K562 (cell line): ENCODE data around the gene LAMA3. TPM values are rescaled to one million over a fixed set of nuclear protein-coding genes. Genes with fewer than 3 reads are reported as not detected.

Experiments used
- ATAC-seq: fragments of 200-7000 bp; cut with Tn5 transposase; 3 replicates; pipeline ENCODE4 v1.9.1; 2020; ENCODE audit warnings: moderate library complexity
- BruUV-seq: library from RNA; stranded (reverse); fragments of 400-500 nt; replicated peaks from 2 replicates; lab custom pipeline; 2021; lab: Mats Ljungman, UMichigan
- CTCF ChIA-PET: fragments of 300-600 bp; formaldehyde crosslinking; extraction: SDS; loops from one replicate; lab custom pipeline; 2021; ENCODE audit warnings: low intra/inter-chr PET ratio; lab: Yijun Ruan, JAX
- POLR2A ChIA-PET: fragments of 300-600, 350-650 bp; sonication (Branson Sonifier 250); formaldehyde crosslinking; extraction: SDS; loops from one replicate; lab custom pipeline; 2021; ENCODE audit warnings: antibody characterized with exemption, inconsistent platforms; lab: Yijun Ruan, JAX
- DNase-seq, 4 experiments: peaks; one replicate each; pipeline versions ENCODE4 v3.0.0 to v3.0.0-alpha.2; 2011 to 2018; ENCODE audit warnings: low spot score in 3 of 4, mixed read lengths in 3 of 4; ENCODE audit errors: extremely low read depth in 1 of 4
- FAIRE-seq: peaks from 2 replicates; lab custom pipeline; 2011; peaks lifted over from hg19 to GRCh38; lab: Jason Lieb, UNC
- H2AFZ ChIP-seq: 2 replicates; pipeline ENCODE4 v1.6.0; 2011; ENCODE audit warnings: low read depth, low read length, control low read depth, inconsistent platforms
- H3K27ac ChIP-seq: fragments of 200-600 bp; 3 replicates; pipeline ENCODE4 v1.8.0; 2011; ENCODE audit warnings: low read depth, mild to moderate bottlenecking, control low read depth, inconsistent platforms, low read length, moderate library complexity, mixed read lengths; ENCODE audit errors: extremely low read depth
- H3K27me3 ChIP-seq, 2 experiments: fragments of 300-600 bp in 1 of 2; 2 replicates in 1 of 2; 3 replicates in 1 of 2; pipeline versions ENCODE4 v1.6.0 to v1.8.0; 2011; ENCODE audit warnings: inconsistent platforms in 2 of 2, low read length in 2 of 2, mild to moderate bottlenecking in 1 of 2, mixed read lengths in 1 of 2, moderate library complexity in 1 of 2; ENCODE audit not compliant: control insufficient read depth in 2 of 2, insufficient read depth in 2 of 2
- H3K36me3 ChIP-seq: fragments of 300-600 bp; 3 replicates; pipeline ENCODE4 v1.8.0; 2011; ENCODE audit warnings: mild to moderate bottlenecking, low read length, inconsistent platforms; ENCODE audit not compliant: control insufficient read depth, insufficient read depth
- H3K4me1 ChIP-seq, 2 experiments: fragments of 200-600 bp in 1 of 2; replicated peaks in 1 of 2; 2 replicates in 1 of 2; 3 replicates in 1 of 2; pipeline versions ENCODE4 v1.5.1 to v1.8.0; 2011; ENCODE audit warnings: inconsistent platforms in 2 of 2, low read length in 2 of 2, mild to moderate bottlenecking in 1 of 2, mixed read lengths in 1 of 2, moderate library complexity in 1 of 2; ENCODE audit not compliant: control insufficient read depth in 2 of 2, insufficient read depth in 2 of 2
- H3K4me2 ChIP-seq: 2 replicates; pipeline ENCODE4 v1.6.1; 2011; ENCODE audit warnings: low read length, control low read depth, inconsistent platforms, mixed read lengths; ENCODE audit not compliant: insufficient read depth
- H3K4me3 ChIP-seq: fragments of 200-600 bp; sonication (generic), shearing (Covaris generic); 2 replicates; pipeline ENCODE4 v1.5.1; 2016; ENCODE audit warnings: control low read depth, inconsistent platforms
- H3K79me2 ChIP-seq: fragments of 200-600 bp; 3 replicates; pipeline ENCODE4 v1.8.0; 2011; ENCODE audit warnings: low read length, inconsistent platforms; ENCODE audit not compliant: control insufficient read depth, insufficient read depth
- H3K9ac ChIP-seq, 2 experiments: 2 replicates each; pipeline versions ENCODE4 v1.6.0 to v1.6.1; 2011; ENCODE audit warnings: low read depth in 2 of 2, low read length in 2 of 2, control low read depth in 1 of 2, inconsistent platforms in 1 of 2, mild to moderate bottlenecking in 1 of 2, mixed read lengths in 1 of 2; ENCODE audit not compliant: insufficient read depth in 1 of 2
- H3K9me1 ChIP-seq: one replicate; pipeline ENCODE4 v1.6.0; 2011; ENCODE audit warnings: inconsistent platforms, mild to moderate bottlenecking, low read length, moderate library complexity; ENCODE audit not compliant: control insufficient read depth, insufficient read depth
- H3K9me3 ChIP-seq: replicated peaks from 2 replicates; pipeline ENCODE4 v1.5.1; 2011; ENCODE audit warnings: low read depth, low read length, inconsistent platforms; ENCODE audit not compliant: control insufficient read depth, insufficient read depth
- H4K20me1 ChIP-seq: replicated peaks from 2 replicates; pipeline ENCODE4 v1.6.1; 2011; ENCODE audit warnings: low read length, inconsistent platforms, mixed read lengths; ENCODE audit not compliant: control insufficient read depth, insufficient read depth
- CBFB ChIP-seq: sonication (generic); formaldehyde crosslinking; IDR thresholded peaks from 2 replicates; pipeline ENCODE4 v1.4.0; 2020; ENCODE audit warnings: mild to moderate bottlenecking, missing genetic modification reagents
- FOXA1 ChIP-seq: fragments of 450-650 bp; IDR thresholded peaks from 2 replicates; pipeline ENCODE4 v1.6.1; 2016; ENCODE audit warnings: mild to moderate bottlenecking, borderline replicate concordance
- HNRNPL ChIP-seq: fragments of 200-400 bp; formaldehyde crosslinking; IDR thresholded peaks from 2 replicates; pipeline ENCODE4 v1.6.1; 2017; ENCODE audit warnings: low read depth, mild to moderate bottlenecking, low read length
- KHSRP ChIP-seq: fragments of 450-650 bp; IDR thresholded peaks from 2 replicates; pipeline ENCODE4 v1.6.1; 2017
- NR2C1 ChIP-seq, 2 experiments: fragments of 450-650 bp; IDR thresholded peaks; 2 replicates each; pipeline ENCODE4 v1.6.1; 2017; ENCODE audit warnings: mild to moderate bottlenecking in 2 of 2, antibody characterized with exemption in 1 of 2, inconsistent platforms in 1 of 2, missing compliant biosample characterization in 1 of 2, missing genetic modification characterization in 1 of 2
- SMARCB1 ChIP-seq: IDR thresholded peaks from 2 replicates; pipeline ENCODE4 v1.6.1; 2011; ENCODE audit warnings: improper control_type of control experiment, low read depth; ENCODE audit not compliant: insufficient read length
- SRSF9 ChIP-seq: fragments of 200-400 bp; formaldehyde crosslinking; IDR thresholded peaks from 2 replicates; pipeline ENCODE4 v1.6.1; 2017; ENCODE audit warnings: low read depth, low read length, borderline replicate concordance
- WGBS: fragments of 100-300 bp; shearing (Covaris generic); methylation state at CpG from one replicate; pipeline ENCODE4 v1.1.6; 2016; ENCODE audit warnings: low coverage, mixed read lengths; ENCODE audit not compliant: insufficient coverage; ENCODE audit errors: missing lambda C conversion rate; 5-methylcytosine and 5-hydroxymethylcytosine counted together
- in situ Hi-C: fragments of 300-500 bp; cut with MboI; formaldehyde crosslinking; loops from 4 replicates; pipeline ENCODE4 v1.15.0; 2018; ENCODE audit warnings: inconsistent platforms, mixed read lengths
- intact Hi-C: fragments of 100-400 bp; cut with micrococcal nuclease; formaldehyde crosslinking; loops from 2 replicates; pipeline ENCODE4 v1.14.2; 2022
- polyA plus RNA-seq, 8 experiments: library from polyadenylated mRNA; depleted of rRNA in 4 of 8; stranded (reverse) in 5 of 8; unstranded in 3 of 8; fragments of >200 nt; fragmentation: Nextera tagmentation in 2 of 8; fragmentation: Illumina TruSeq in 1 of 8; extraction: Ambion mirVana in 2 of 8; extraction: Trizol in 1 of 8; gene quantifications; 2 replicates each; pipeline versions ENCODE4 v1.2.1 to v1.2.3, GENCODE V29; 2011 to 2014; ENCODE audit warnings: inconsistent platforms in 1 of 8, missing spikeins in 1 of 8
- total RNA-seq, 7 experiments: library from RNA; depleted of rRNA in 6 of 7; stranded (reverse); fragments of >200 nt in 6 of 7; fragmentation: Illumina TruSeq in 2 of 7; extraction: Trizol in 2 of 7; gene quantifications; 2 replicates each; pipeline versions ENCODE4 v1.2.1 to v1.2.3, GENCODE V29; 2011 to 2021; ENCODE audit warnings: low replicate concordance in 1 of 7
- TF ChIP-seq, protein P1 (sequence below): fragments of 250-450 bp; sonication (Bioruptor Pico); IDR thresholded peaks from 2 replicates; pipeline ENCODE4 v1.5.0; 2021; ENCODE audit warnings: mild to moderate bottlenecking, borderline replicate concordance
- TF ChIP-seq, protein P2 (sequence below): fragments of 250-450 bp; sonication (Bioruptor Pico); IDR thresholded peaks from 2 replicates; pipeline ENCODE4 v1.6.1; 2021; ENCODE audit warnings: mild to moderate bottlenecking
- TF ChIP-seq, protein P3 (sequence below): sonication (generic); formaldehyde crosslinking; IDR thresholded peaks from 2 replicates; pipeline ENCODE4 v1.8.1; 2023; ENCODE audit warnings: mild to moderate bottlenecking, missing genetic modification reagents, moderate library complexity
- TF ChIP-seq, protein P4 (sequence below): sonication (generic); formaldehyde crosslinking; IDR thresholded peaks from 2 replicates; pipeline ENCODE4 v1.8.0; 2022; ENCODE audit warnings: mild to moderate bottlenecking, missing genetic modification reagents, borderline replicate concordance

The LAMA3 gene
- total and polyA plus RNA-seq, 9 of the 15 experiments (the other 6 are each of a cell fraction or from before 2014, with no cell fraction given) = 0.07 TPM; not detected in 8

DNA sequence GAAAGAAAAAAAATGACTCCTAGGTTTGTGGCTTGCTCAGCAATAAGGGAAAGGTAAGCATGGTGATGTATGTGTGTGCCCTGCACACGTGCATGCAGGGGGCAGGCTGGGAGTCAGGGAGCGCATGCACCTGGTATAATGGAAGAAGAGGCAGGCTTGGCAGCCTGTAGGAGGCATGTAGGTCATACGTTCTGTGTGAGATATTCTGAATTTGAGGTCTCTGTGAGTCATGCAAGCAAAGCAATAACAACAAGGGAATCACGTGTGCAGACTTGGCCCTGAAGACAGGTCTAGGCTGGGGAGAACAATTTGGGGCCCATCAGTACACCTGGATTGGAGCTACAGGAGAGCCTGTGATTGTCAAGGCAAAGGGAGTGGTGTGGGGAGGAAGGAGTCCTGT is 230.8 kb downstream of the LAMA3 start:
- Histone ChIP-seq H3K79me2 (no peaks in the 10 kb centered on the region), H3K9me3 (no peaks in the 10 kb centered on the region), H3K9ac (no peak overlapping the region), H2AFZ (no peak overlapping the region), H4K20me1 (no peaks in the 10 kb centered on the region), H3K27me3 (peaks cover 0 to 9% of the 10 kb centered on the region in 2 experiments; a peak in 2 of 5 replicates), H3K27ac (no peak overlapping the region), H3K4me2 (no peak overlapping the region), H3K36me3 (no peaks in the 10 kb centered on the region), H3K4me3 (no peak overlapping the region), H3K9me1 (no peaks in the 10 kb centered on the region), H3K4me1 (no peaks in the 10 kb centered on the region)
- no TSS peak for BruUV-seq
- TF ChIP-seq, protein P1, sequence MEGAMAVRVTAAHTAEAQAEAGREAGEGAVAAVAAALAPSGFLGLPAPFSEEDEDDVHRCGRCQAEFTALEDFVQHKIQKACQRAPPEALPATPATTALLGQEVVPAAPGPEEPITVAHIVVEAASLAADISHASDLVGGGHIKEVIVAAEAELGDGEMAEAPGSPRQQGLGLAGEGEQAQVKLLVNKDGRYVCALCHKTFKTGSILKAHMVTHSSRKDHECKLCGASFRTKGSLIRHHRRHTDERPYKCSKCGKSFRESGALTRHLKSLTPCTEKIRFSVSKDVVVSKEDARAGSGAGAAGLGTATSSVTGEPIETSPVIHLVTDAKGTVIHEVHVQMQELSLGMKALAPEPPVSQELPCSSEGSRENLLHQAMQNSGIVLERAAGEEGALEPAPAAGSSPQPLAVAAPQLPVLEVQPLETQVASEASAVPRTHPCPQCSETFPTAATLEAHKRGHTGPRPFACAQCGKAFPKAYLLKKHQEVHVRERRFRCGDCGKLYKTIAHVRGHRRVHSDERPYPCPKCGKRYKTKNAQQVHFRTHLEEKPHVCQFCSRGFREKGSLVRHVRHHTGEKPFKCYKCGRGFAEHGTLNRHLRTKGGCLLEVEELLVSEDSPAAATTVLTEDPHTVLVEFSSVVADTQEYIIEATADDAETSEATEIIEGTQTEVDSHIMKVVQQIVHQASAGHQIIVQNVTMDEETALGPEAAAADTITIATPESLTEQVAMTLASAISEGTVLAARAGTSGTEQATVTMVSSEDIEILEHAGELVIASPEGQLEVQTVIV (CRISPR knock-in tag) = no peak
- TF ChIP-seq CBFB (CRISPR knock-in tag) (no peak), FOXA1 (no peak), SRSF9 (no peak), KHSRP (no peak), NR2C1 (IDR thresholded peaks at IDR 0.05) (no peak), NR2C1 (tag; IDR thresholded peaks at IDR 0.05) (no peak), SMARCB1 (no peak), HNRNPL (no peak)
- TF ChIP-seq, protein P2, sequence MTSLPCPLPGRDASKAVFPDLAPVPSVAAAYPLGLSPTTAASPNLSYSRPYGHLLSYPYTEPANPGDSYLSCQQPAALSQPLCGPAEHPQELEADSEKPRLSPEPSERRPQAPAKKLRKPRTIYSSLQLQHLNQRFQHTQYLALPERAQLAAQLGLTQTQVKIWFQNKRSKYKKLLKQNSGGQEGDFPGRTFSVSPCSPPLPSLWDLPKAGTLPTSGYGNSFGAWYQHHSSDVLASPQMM = no peak
- TF ChIP-seq, protein P3, sequence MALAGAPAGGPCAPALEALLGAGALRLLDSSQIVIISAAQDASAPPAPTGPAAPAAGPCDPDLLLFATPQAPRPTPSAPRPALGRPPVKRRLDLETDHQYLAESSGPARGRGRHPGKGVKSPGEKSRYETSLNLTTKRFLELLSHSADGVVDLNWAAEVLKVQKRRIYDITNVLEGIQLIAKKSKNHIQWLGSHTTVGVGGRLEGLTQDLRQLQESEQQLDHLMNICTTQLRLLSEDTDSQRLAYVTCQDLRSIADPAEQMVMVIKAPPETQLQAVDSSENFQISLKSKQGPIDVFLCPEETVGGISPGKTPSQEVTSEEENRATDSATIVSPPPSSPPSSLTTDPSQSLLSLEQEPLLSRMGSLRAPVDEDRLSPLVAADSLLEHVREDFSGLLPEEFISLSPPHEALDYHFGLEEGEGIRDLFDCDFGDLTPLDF (CRISPR knock-in tag) = no peak
- TF ChIP-seq, protein P4, sequence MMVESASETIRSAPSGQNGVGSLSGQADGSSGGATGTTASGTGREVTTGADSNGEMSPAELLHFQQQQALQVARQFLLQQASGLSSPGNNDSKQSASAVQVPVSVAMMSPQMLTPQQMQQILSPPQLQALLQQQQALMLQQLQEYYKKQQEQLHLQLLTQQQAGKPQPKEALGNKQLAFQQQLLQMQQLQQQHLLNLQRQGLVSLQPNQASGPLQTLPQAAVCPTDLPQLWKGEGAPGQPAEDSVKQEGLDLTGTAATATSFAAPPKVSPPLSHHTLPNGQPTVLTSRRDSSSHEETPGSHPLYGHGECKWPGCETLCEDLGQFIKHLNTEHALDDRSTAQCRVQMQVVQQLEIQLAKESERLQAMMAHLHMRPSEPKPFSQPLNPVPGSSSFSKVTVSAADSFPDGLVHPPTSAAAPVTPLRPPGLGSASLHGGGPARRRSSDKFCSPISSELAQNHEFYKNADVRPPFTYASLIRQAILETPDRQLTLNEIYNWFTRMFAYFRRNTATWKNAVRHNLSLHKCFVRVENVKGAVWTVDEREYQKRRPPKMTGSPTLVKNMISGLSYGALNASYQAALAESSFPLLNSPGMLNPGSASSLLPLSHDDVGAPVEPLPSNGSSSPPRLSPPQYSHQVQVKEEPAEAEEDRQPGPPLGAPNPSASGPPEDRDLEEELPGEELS (CRISPR knock-in tag) = no peak
- CTCF ChIA-PET = no interaction called here
- ATAC-seq = no peak
- intact Hi-C loops = no loop called here
- no peak for DNase-seq
- WGBS = 0% methylated on average over 4 of the region's 4 CpGs
- POLR2A ChIA-PET = no interaction called here
- in situ Hi-C loops = no loop called here
- FAIRE-seq = no peak
